ENCODE results near the gene FOXC2. TPM values are rescaled to one million over a fixed set of nuclear protein-coding genes. Genes with fewer than 3 reads are reported as not detected.

FOXC2 gene
- total RNA-seq, 1 donor from 2014 or later = 1.4 TPM

- intact Hi-C loops (cut with DNase I) = no loop called here
Measured at GRCh38 chr16:86531641-86532525, 34.7 kb upstream of the FOXC2 start.

GRCh38 chr16:86532526-86532815 is 34.2 kb upstream of the FOXC2 start:
- ATAC-seq (ENCODE audit: poor library complexity) (no peak), DNase-seq (no peak)
- intact Hi-C loops (cut with DNase I) = no loop called here

More at GRCh38 chr16:86531641-86532525, 34.7 kb upstream of the FOXC2 start:
- DNase-seq (no peak), ATAC-seq (ENCODE audit: poor library complexity) (no peak)

GRCh38 chr16:86533076-86533475 is 33.6 kb upstream of the FOXC2 start:
- ATAC-seq (ENCODE audit: poor library complexity) (no peak), DNase-seq (no peak)
- intact Hi-C loops (cut with DNase I) = no loop called here

GRCh38 chr16:86533767-86534351 is 32.8 kb upstream of the FOXC2 start:
- DNase-seq (no peak), ATAC-seq (ENCODE audit: poor library complexity) (no peak)
- intact Hi-C loops (cut with DNase I) = no loop called here

GRCh38 chr16:86534779-86535615 is 31.6 kb upstream of the FOXC2 start:
- no peak for ATAC-seq (ENCODE audit: poor library complexity)
- DNase-seq = no peak
- intact Hi-C loops (cut with DNase I) = no loop called here

- ATAC-seq (ENCODE audit: poor library complexity) = no peak
- no peak for DNase-seq
- intact Hi-C loops (cut with DNase I) = no loop called here
Measured at GRCh38 chr16:86536621-86537020, 30.0 kb upstream of the FOXC2 start.

- intact Hi-C loops (cut with DNase I) = no loop called here
- DNase-seq = no peak
- ATAC-seq (ENCODE audit: poor library complexity) = no peak
Measured at GRCh38 chr16:86537486-86537885, 29.1 kb upstream of the FOXC2 start.

- ATAC-seq (ENCODE audit: poor library complexity) (no peak), DNase-seq (no peak)
- intact Hi-C loops (cut with DNase I) = no loop called here
Measured at GRCh38 chr16:86538196-86538780, 28.3 kb upstream of the FOXC2 start.

GRCh38 chr16:86540894-86541293 is 25.7 kb upstream of the FOXC2 start:
- no peak for ATAC-seq (ENCODE audit: poor library complexity)
- intact Hi-C loops (cut with DNase I) = no loop called here
- DNase-seq = no peak

GRCh38 chr16:86541560-86541959 is 25.1 kb upstream of the FOXC2 start:
- no peak for DNase-seq
- intact Hi-C loops (cut with DNase I) = no loop called here
- no peak for ATAC-seq (ENCODE audit: poor library complexity)

- intact Hi-C loops (cut with DNase I) = no loop called here
- no peak for DNase-seq
- no peak for ATAC-seq (ENCODE audit: poor library complexity)
Measured at GRCh38 chr16:86542756-86543750, 23.6 kb upstream of the FOXC2 start.

- intact Hi-C loops (cut with DNase I) = no loop called here
- no peak for ATAC-seq (ENCODE audit: poor library complexity)
- DNase-seq = no peak
Measured at GRCh38 chr16:86545481-86545880, 21.1 kb upstream of the FOXC2 start.

- DNase-seq = no peak
- intact Hi-C loops (cut with DNase I) = no loop called here
- ATAC-seq (ENCODE audit: poor library complexity) = no peak
Measured at GRCh38 chr16:86545954-86546637, 20.5 kb upstream of the FOXC2 start.

GRCh38 chr16:86546638-86547013 is 20.0 kb upstream of the FOXC2 start:
- intact Hi-C loops (cut with DNase I) = no loop called here
- ATAC-seq (ENCODE audit: poor library complexity) (no peak), DNase-seq (no peak)

- intact Hi-C loops (cut with DNase I) = no loop called here
- ATAC-seq (ENCODE audit: poor library complexity) (no peak), DNase-seq (no peak)
Measured at GRCh38 chr16:86547286-86547685, 19.3 kb upstream of the FOXC2 start.

GRCh38 chr16:86549076-86549892 is 17.3 kb upstream of the FOXC2 start:
- no peak for ATAC-seq (ENCODE audit: poor library complexity)
- no peak for DNase-seq
- intact Hi-C loops (cut with DNase I) = no loop called here

- ATAC-seq (ENCODE audit: poor library complexity) = no peak
- DNase-seq = no peak
- intact Hi-C loops (cut with DNase I) = no loop called here
Measured at GRCh38 chr16:86549893-86550190, 16.8 kb upstream of the FOXC2 start.
